Nephron (organoid): ENCODE results near the gene GLI3.

Experiments
- H3K27ac Mint-ChIP-seq, 3 experiments: 2 replicates each; pipeline ENCODE4 v1.8.0; 2020; ENCODE audit warnings: mixed read lengths in 3 of 3, mild to moderate bottlenecking in 2 of 3, moderate library complexity in 1 of 3
- H3K27me3 Mint-ChIP-seq: 2 replicates; pipeline ENCODE4 v1.8.0; 2021; ENCODE audit warnings: low read depth, mild to moderate bottlenecking, moderate library complexity, mixed read lengths
- H3K36me3 Mint-ChIP-seq: 2 replicates; pipeline ENCODE4 v1.8.0; 2020; ENCODE audit warnings: low read depth, mixed read lengths
- H3K4me1 Mint-ChIP-seq: 2 replicates; pipeline ENCODE4 v1.8.0; 2020; ENCODE audit warnings: mixed read lengths
- H3K4me3 Mint-ChIP-seq, 3 experiments: 2 replicates each; pipeline ENCODE4 v1.8.0; 2020; ENCODE audit warnings: mild to moderate bottlenecking in 3 of 3, mixed read lengths in 3 of 3, moderate library complexity in 2 of 3
- H3K9me3 Mint-ChIP-seq: 2 replicates; pipeline ENCODE4 v1.8.0; 2020; ENCODE audit warnings: mixed read lengths
- TF ChIP-seq, protein P1 (sequence below), 3 experiments: fragments of 200-600 bp; sonication (generic); IDR thresholded peaks; one replicate each; pipeline ENCODE4 v1.5.0; 2021; ENCODE audit warnings: antibody characterized with exemption in 3 of 3; ENCODE audit not compliant: unreplicated experiment in 3 of 3

The GLI3 gene

DNA sequence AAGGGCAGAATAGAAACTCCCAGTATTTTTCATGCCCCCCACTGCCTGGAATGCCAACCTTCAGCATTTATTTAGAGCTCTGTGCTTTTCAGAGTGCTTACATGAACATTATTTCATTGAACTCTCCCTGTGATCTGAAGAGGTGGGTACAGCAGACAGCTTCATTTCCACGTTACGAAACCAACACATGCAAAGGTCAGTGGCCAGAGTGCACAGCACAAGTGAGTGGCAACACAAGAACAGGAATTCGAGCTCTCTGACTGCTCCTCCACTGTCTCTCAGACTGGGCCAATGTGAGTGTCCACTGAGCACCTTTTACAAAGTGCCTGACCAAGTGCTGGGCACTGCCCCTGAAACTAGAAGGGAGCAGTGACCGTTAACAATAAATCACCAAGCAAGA is 162.9 kb downstream of the GLI3 start:
- Mint-ChIP-seq H3K27me3 (no peaks in the 10 kb centered on the region), H3K4me3 (no peak overlapping the region), H3K9me3 (no peaks in the 10 kb centered on the region), H3K27ac (peak overlapping the region in 2 of 3 experiments; percentile 22 to 69), H3K4me1 (peaks cover 47% of the 10 kb centered on the region), H3K36me3 (peaks cover 26% of the 10 kb centered on the region)
- TF ChIP-seq, protein P1, sequence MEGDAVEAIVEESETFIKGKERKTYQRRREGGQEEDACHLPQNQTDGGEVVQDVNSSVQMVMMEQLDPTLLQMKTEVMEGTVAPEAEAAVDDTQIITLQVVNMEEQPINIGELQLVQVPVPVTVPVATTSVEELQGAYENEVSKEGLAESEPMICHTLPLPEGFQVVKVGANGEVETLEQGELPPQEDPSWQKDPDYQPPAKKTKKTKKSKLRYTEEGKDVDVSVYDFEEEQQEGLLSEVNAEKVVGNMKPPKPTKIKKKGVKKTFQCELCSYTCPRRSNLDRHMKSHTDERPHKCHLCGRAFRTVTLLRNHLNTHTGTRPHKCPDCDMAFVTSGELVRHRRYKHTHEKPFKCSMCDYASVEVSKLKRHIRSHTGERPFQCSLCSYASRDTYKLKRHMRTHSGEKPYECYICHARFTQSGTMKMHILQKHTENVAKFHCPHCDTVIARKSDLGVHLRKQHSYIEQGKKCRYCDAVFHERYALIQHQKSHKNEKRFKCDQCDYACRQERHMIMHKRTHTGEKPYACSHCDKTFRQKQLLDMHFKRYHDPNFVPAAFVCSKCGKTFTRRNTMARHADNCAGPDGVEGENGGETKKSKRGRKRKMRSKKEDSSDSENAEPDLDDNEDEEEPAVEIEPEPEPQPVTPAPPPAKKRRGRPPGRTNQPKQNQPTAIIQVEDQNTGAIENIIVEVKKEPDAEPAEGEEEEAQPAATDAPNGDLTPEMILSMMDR (IDR thresholded peaks at IDR 0.05; ENCODE audit: unreplicated experiment in 3 of 3), result no peak

DNA sequence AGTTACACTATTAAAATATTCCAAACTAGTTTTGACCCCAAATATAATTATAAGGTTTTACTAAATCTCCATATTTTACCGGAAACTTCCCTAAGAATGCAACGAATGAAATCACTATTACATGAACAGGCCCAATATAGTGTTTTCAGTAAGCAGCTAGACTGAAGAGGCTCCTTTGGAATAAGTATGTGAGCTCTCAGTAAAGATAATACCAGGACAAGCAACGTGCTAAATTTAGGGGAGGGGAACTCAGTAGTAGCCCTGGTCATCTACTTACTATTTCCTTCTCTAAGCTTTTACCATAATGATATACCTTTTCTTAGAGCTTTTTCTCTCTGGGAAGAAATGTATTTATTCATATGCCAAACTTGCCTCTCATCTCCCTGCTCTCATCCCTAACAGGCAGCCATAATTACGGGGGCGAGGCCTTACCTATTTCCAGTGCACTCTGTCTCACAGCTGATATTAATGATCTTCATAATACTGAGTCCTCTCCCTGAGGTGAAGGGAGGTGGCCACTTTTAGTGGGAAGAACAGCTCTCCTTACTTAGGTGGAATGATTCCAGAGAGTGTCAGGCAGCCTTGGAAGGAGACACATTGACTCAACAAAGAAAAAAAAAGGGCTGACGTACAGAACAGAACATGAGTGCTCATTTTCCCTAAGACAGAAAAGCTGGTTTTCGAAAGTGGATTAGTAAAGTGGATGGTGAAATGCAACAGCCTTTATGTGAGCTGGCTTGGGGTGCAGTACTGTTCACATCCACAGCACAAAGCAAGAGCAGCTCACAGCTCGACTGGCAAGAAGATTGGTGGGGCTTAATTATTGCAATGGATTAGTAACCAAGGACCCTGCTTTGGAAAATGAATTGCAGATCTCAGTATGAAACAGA is 165.4 kb downstream of the GLI3 start:
- no peak overlapping the region for H3K4me3 Mint-ChIP-seq
- no peaks in the 10 kb centered on the region for H3K9me3 Mint-ChIP-seq
- peaks cover 21% of the 10 kb centered on the region for H3K36me3 Mint-ChIP-seq
- peaks cover 67% of the 10 kb centered on the region for H3K4me1 Mint-ChIP-seq
- no peaks in the 10 kb centered on the region for H3K27me3 Mint-ChIP-seq
- peak overlapping the region; percentile 27 to 44 (median 40) for H3K27ac Mint-ChIP-seq
- TF ChIP-seq, protein P1 (IDR thresholded peaks at IDR 0.05; ENCODE audit: unreplicated experiment in 3 of 3), result peak; percentile 30 to 44 (median 37)

DNA sequence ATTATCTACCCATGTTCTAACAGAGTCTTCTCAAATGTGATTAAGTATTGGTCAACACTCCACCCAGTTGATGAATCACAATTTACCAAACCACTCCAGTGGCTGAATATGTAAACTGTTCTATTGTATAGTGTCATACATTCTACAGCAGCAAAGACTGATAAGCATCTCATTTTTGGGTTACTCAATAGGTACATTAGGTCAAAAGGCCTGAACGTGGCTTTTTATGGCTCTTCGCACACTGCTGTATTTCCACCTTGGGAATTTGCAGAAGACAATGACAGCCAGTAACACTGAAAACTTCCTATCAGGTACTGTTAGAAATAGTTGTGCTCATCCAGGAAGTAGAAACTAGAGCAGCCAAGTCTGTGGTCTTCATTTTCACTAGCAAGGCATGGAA is 166.9 kb downstream of the GLI3 start:
- Mint-ChIP-seq H3K4me3 (no peak overlapping the region), H3K4me1 (peaks cover 66% of the 10 kb centered on the region), H3K27ac (peak overlapping the region in 1 of 3 experiments; percentile 56), H3K36me3 (peaks cover 15% of the 10 kb centered on the region), H3K27me3 (no peaks in the 10 kb centered on the region), H3K9me3 (no peaks in the 10 kb centered on the region)
- TF ChIP-seq, protein P1 (IDR thresholded peaks at IDR 0.05; ENCODE audit: unreplicated experiment in 3 of 3), result no peak

DNA sequence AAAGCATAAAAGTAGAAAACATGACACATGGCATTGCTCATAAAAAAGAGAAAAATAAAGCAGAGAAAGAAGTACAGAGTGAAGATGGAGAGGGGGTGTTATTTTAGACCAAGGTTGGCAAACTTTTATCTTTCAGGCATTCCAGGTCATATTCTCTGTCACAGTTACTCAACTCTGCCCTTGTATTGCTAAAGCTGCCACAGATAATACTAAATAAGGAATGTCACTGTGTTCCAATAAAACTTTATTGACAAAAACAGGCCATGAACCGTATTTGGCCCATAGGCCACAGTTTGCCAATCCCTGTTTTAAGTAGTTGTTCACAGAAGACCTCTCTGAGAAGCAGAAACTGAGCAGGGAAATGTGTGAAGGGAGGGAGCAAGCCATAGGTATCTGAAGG is 167.4 kb downstream of the GLI3 start:
- Mint-ChIP-seq H3K27me3 (no peaks in the 10 kb centered on the region), H3K4me3 (no peak overlapping the region), H3K4me1 (peaks cover 66% of the 10 kb centered on the region), H3K27ac (peak overlapping the region in 1 of 3 experiments; percentile 56), H3K36me3 (peaks cover 15% of the 10 kb centered on the region), H3K9me3 (no peaks in the 10 kb centered on the region)
- TF ChIP-seq, protein P1 (IDR thresholded peaks at IDR 0.05; ENCODE audit: unreplicated experiment in 3 of 3), result no peak

DNA sequence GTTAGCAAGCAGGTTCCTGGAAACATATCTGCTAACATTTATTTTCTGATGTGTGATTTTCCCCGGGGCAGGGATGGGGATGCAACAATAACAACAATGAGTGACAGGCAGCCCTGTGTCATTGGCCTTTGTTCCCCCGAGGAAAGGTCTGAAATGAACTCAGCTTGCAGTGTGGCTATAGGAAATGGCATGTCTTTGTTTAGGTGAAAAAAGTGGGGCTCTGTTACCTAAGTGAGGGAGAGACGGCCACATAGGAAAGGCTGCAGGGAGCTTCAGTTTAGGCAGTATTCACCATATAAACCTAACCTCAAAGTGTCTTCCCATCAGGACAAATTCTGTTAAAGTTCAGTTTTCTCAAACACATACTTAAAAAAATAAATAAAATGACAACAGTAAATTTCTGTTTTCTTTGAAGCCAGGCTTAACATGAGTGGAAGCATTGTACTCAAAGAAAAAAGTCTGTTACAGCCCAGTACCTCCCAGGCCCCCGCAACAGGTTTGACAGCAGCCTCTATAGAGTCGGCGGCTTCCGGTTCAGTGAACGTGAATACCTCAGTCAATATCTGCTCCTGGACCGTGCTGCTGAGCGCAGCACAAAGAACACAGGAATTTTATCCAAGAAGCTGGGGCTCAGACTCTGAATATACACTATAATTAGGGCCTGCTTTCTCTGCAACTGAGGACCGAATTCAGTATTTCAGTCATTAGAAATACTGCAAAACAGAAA is 168.3 kb downstream of the GLI3 start:
- Mint-ChIP-seq H3K4me1 (peaks cover 64% of the 10 kb centered on the region), H3K27me3 (no peaks in the 10 kb centered on the region), H3K36me3 (peaks cover 8% of the 10 kb centered on the region), H3K4me3 (no peak overlapping the region), H3K9me3 (no peaks in the 10 kb centered on the region), H3K27ac (peak overlapping the region; percentile 54 to 84 (median 67))
- TF ChIP-seq, protein P1 (IDR thresholded peaks at IDR 0.05; ENCODE audit: unreplicated experiment in 3 of 3), result no peak
